Spleen (tissue), 11 donors: ENCODE measurements around the gene QRSL1. TPM values are rescaled to one million over a fixed set of nuclear protein-coding genes. Genes with fewer than 3 reads are reported as not detected.

Experiments
- DNase-seq: peaks from one replicate; pipeline ENCODE4 v3.0.0-alpha.2; 2020
- H3K27ac ChIP-seq, 8 donors: fragments of 200-600 bp; sonication (generic) in 7 of 8; 1 replicate in 4 of 8; 2 replicates in 4 of 8; pipeline versions ENCODE4 v1.5.0 to v1.8.0; 2016 to 2021; ENCODE audit warnings: inconsistent platforms in 4 of 8, mild to moderate bottlenecking in 4 of 8, moderate library complexity in 1 of 8
- H3K27me3 ChIP-seq, 7 donors: fragments of 200-600 bp; sonication (generic) in 6 of 7; replicated peaks in 1 of 7; 1 replicate in 4 of 7; 2 replicates in 3 of 7; pipeline versions ENCODE4 v1.5.0 to v1.8.0; 2016 to 2021; ENCODE audit warnings: inconsistent platforms in 3 of 7, mild to moderate bottlenecking in 1 of 7
- H3K36me3 ChIP-seq, 6 donors: fragments of 200-600 bp; sonication (generic) in 5 of 6; 1 replicate in 4 of 6; 2 replicates in 2 of 6; pipeline versions ENCODE4 v1.5.0 to v1.8.0; 2016 to 2021; ENCODE audit warnings: inconsistent platforms in 2 of 6
- H3K4me1 ChIP-seq, 6 donors: fragments of 200-600 bp; sonication (generic) in 5 of 6; 1 replicate in 3 of 6; 2 replicates in 3 of 6; pipeline versions ENCODE4 v1.5.0 to v1.8.0; 2016 to 2021; ENCODE audit warnings: inconsistent platforms in 3 of 6
- H3K4me3 ChIP-seq, 8 donors: fragments of 200-600 bp; sonication (generic) in 7 of 8; 1 replicate in 4 of 8; 2 replicates in 4 of 8; pipeline versions ENCODE4 v1.5.0 to v1.8.0; 2016 to 2021; ENCODE audit warnings: inconsistent platforms in 4 of 8, mild to moderate bottlenecking in 4 of 8, moderate library complexity in 2 of 8
- H3K9me3 ChIP-seq, 8 donors: fragments of 200-600 bp; sonication (generic) in 7 of 8; 1 replicate in 4 of 8; 2 replicates in 4 of 8; pipeline versions ENCODE4 v1.5.0 to v1.8.0; 2016 to 2021; ENCODE audit warnings: inconsistent platforms in 4 of 8
- POLR2A ChIP-seq, 3 donors: fragments of 450-650 bp; IDR thresholded peaks; one replicate each; pipeline ENCODE4 v1.5.1; 2017; ENCODE audit warnings: antibody characterized with exemption in 3 of 3, mild to moderate bottlenecking in 1 of 3
- POLR2AphosphoS5 ChIP-seq, 3 donors: sonication (generic); formaldehyde crosslinking; IDR thresholded peaks; one replicate each; pipeline ENCODE4 v1.5.1; 2017; ENCODE audit warnings: antibody characterized with exemption in 3 of 3
- WGBS, 5 donors: extraction: QIAGEN DNeasy Blood & Tissue Kit in 3 of 5; methylation state at CpG; one replicate each; pipeline versions ENCODE4 v1.1.5 to v1.1.7; 2013 to 2018; 5-methylcytosine and 5-hydroxymethylcytosine counted together
- intact Hi-C: fragments of 100-400 bp; cut with DNase I; formaldehyde crosslinking; loops from one replicate; pipeline ENCODE4 v1.15.0; 2023; ENCODE audit warnings: low total_unique reads
- polyA plus RNA-seq, 3 donors: library from polyadenylated mRNA; stranded (reverse); fragments of 200-250 nt; gene quantifications; one replicate each; pipeline ENCODE4 v1.2.1, GENCODE V29; 2013
- total RNA-seq, 7 donors: library from RNA; depleted of rRNA in 3 of 7; stranded (reverse); fragments of >200 nt in 3 of 7; fragmentation: NEBNext Ultra II Directional in 4 of 7; extraction: Animal tissue kit (Norgen Biotek cat#: 25700) in 4 of 7; gene quantifications; one replicate each; pipeline versions ENCODE4 v1.1.0 to v1.2.1, GENCODE V29; 2016 to 2021
- TF ChIP-seq, protein P1 (sequence below), 11 experiments: fragments of 200-600 bp in 7 of 11; fragments of 450-650 bp in 4 of 11; sonication (generic) in 4 of 11; IDR thresholded peaks in 8 of 11; conservative IDR thresholded peaks in 3 of 11; 1 replicate in 7 of 11; 2 replicates in 4 of 11; pipeline versions ENCODE4 v1.4.0 to v1.8.0; 2016 to 2021; ENCODE audit warnings: antibody characterized with exemption in 11 of 11, inconsistent platforms in 4 of 11, mild to moderate bottlenecking in 1 of 11
- donor health status: healthy with polysubstance abuse.
- donor health status: DM: no; HTN: no; CAD: no; lungs with moderate emphysema.
- donor health status: DM: no; HTN: no; CAD: no.
- donor health status: Bipolar disorder and iron deficiency.
- donor health status: healthy.
- donor health status: DM: no; HTN: no; CAD: no.
- donor health status: DM: yes; HTN: yes; CAD: no.

QRSL1 gene
- total and polyA plus RNA-seq, 10 donors = 16.4 to 27.9 (median 20.7) TPM

DNA sequence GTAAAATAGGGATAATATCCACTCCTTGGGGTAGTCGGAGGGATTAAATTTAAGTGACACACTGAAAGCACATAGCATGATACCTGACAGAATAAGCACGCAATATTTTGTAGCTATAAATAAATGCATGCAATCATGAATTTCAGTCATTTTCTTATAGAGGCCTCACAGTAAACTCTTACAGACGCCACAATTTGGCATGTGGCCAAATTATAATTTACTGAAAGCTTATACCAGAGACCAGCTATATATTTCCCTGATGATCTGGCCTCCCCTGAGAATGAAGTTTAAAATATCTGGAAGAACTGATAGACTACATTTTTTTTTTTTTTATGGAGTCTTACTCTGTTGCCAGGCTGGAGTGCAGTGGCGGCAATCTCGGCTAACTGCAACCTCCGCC lies 40.9 kb downstream of the QRSL1 start:
- Histone ChIP-seq H3K4me1 (peaks cover 0 to 27% (median 14%) of the 10 kb centered on the region in 6 donors), H3K36me3 (peaks cover 0 to 20% (median 6%) of the 10 kb centered on the region in 6 donors), H3K27ac (no peak overlapping the region), H3K27me3 (no peaks in the 10 kb centered on the region), H3K9me3 (no peaks in the 10 kb centered on the region), H3K4me3 (no peak overlapping the region)
- no peak for DNase-seq
- WGBS, 5 donors = 92 to 97% (median 95%) methylated on average over 6 of the region's 6 CpGs
- no peak for TF ChIP-seq POLR2AphosphoS5 (IDR thresholded peaks at IDR 0.05)
- TF ChIP-seq, protein P1, sequence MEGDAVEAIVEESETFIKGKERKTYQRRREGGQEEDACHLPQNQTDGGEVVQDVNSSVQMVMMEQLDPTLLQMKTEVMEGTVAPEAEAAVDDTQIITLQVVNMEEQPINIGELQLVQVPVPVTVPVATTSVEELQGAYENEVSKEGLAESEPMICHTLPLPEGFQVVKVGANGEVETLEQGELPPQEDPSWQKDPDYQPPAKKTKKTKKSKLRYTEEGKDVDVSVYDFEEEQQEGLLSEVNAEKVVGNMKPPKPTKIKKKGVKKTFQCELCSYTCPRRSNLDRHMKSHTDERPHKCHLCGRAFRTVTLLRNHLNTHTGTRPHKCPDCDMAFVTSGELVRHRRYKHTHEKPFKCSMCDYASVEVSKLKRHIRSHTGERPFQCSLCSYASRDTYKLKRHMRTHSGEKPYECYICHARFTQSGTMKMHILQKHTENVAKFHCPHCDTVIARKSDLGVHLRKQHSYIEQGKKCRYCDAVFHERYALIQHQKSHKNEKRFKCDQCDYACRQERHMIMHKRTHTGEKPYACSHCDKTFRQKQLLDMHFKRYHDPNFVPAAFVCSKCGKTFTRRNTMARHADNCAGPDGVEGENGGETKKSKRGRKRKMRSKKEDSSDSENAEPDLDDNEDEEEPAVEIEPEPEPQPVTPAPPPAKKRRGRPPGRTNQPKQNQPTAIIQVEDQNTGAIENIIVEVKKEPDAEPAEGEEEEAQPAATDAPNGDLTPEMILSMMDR (IDR thresholded peaks at IDR 0.05 in 8 of 11, conservative IDR thresholded peaks at IDR 0.05 in 3 of 11) = no peak
- no peak for TF ChIP-seq POLR2A (IDR thresholded peaks at IDR 0.05)
- intact Hi-C loops = no loop called here

DNA sequence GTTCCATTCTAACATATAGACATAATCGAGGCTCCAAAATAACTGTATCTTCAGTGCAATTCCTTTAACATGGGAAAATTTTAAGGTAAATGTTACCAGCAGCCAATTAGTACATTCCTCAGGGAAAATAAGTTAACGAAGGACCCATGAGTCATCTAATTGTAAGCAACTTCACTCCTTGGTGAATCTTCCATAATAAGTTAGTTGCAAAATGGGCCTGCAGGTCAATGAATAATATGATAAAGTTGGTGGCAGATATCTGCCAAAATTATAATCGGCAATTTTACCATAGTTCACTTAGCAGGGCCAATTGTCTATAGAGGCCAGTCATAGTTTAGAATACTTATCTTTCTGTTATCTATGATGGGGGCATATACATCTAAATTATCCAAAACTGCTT lies 42.3 kb downstream of the QRSL1 start:
- peaks cover 0 to 6% (median under 1%) of the 10 kb centered on the region in 6 donors for H3K36me3 ChIP-seq
- no peak for DNase-seq
- no peaks in the 10 kb centered on the region for H3K9me3 ChIP-seq
- no peaks in the 10 kb centered on the region for H3K27me3 ChIP-seq
- H3K4me1 ChIP-seq = peaks cover 0 to 13% (median 4%) of the 10 kb centered on the region in 6 donors
- no peak for TF ChIP-seq POLR2AphosphoS5 (IDR thresholded peaks at IDR 0.05)
- TF ChIP-seq, protein P1 (IDR thresholded peaks at IDR 0.05 in 8 of 11, conservative IDR thresholded peaks at IDR 0.05 in 3 of 11) = no peak
- no peak for TF ChIP-seq POLR2A (IDR thresholded peaks at IDR 0.05)
- 91 to 95% (median 94%) methylated on average over 3 of the region's 3 CpGs for WGBS, 5 donors
- no peak overlapping the region for H3K4me3 ChIP-seq
- no peak overlapping the region for H3K27ac ChIP-seq
- intact Hi-C loops = no loop called here

DNA sequence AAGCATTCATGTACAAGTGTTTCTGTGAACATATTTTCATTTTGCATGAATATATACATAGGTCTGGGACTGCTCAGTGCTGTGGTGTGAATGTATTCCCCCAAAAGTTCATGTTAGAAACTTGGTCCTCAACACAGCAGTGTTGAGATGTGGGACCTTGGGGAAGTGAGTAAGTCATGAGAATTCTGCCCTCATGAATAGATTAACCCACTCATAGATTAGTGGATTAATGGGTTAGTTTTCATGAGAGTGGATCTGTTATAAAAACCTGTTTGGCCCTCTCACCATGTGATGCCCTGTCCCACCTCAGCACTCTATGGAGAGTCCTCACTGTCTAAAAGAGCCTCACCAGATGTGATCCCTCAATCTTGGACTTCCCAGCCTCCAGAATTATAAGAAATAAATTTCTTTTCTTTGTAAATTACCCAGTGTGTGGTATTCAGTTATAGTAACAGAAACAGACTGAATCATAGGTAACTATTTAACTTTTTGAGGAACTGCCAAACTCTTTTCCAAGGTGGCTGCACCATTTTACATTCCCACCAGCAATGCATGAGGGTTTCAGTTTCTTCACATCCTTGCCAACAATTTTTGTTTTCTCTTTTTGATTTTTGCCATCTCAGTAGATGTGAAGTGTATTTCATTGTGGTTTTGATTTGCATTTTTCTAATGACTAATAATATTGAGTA lies 45.3 kb downstream of the QRSL1 start:
- no peak overlapping the region for H3K4me3 ChIP-seq
- no peak overlapping the region for H3K27ac ChIP-seq
- TF ChIP-seq POLR2A (IDR thresholded peaks at IDR 0.05) (no peak), POLR2AphosphoS5 (IDR thresholded peaks at IDR 0.05) (no peak)
- H3K27me3 ChIP-seq = no peaks in the 10 kb centered on the region
- no peak for DNase-seq
- H3K4me1 ChIP-seq = peaks cover 0 to 6% (median 0%) of the 10 kb centered on the region in 6 donors
- H3K36me3 ChIP-seq = no peaks in the 10 kb centered on the region
- intact Hi-C loops = no loop called here
- H3K9me3 ChIP-seq = no peaks in the 10 kb centered on the region

DNA sequence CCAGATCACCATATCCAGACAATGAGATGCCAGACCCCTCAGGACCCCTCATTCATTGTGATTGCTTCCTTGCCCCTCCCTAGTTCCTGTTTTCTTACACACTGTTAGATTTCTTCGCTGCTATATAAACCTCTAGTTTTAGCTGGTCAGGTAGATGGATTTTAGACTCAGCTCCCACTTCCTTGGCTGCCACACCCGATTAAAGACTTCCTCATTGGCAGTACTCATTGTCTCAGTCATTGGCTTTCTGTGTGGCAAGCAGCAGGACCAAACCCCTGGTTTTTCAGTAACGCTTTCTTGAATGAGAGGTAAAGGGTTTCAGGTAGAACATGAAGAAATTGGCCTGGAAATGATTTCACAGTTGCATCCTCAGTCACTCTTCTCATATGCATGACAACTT lies 47.9 kb downstream of the QRSL1 start:
- peaks cover 0 to 6% (median 0%) of the 10 kb centered on the region in 6 donors for H3K4me1 ChIP-seq
- H3K4me3 ChIP-seq = no peak overlapping the region
- no peaks in the 10 kb centered on the region for H3K27me3 ChIP-seq
- no peaks in the 10 kb centered on the region for H3K9me3 ChIP-seq
- WGBS, 5 donors = 60 to 70% (median 64%) methylated on average over 3 of the region's 3 CpGs
- no peak overlapping the region for H3K27ac ChIP-seq
- no peaks in the 10 kb centered on the region for H3K36me3 ChIP-seq
- DNase-seq = no peak
- intact Hi-C loops = no loop called here
- no peak for TF ChIP-seq POLR2AphosphoS5 (IDR thresholded peaks at IDR 0.05)
- TF ChIP-seq POLR2A (IDR thresholded peaks at IDR 0.05) = no peak
- TF ChIP-seq, protein P1 (IDR thresholded peaks at IDR 0.05 in 8 of 11, conservative IDR thresholded peaks at IDR 0.05 in 3 of 11) = no peak
